HepG2 (cell line): Measurements from ENCODE around the gene PPP1R13L. TPM values are rescaled to one million over a fixed set of nuclear protein-coding genes. Genes with fewer than 3 reads are reported as not detected.
A peak's percentile ranks its signal among the peaks of the same experiment; 100 is the strongest.

Experiments used
- ADNP ChIP-seq: sonication (generic); formaldehyde crosslinking; IDR thresholded peaks from 2 replicates; pipeline ENCODE4 v1.4.0; 2020; ENCODE audit warnings: missing genetic modification reagents
- GLMP ChIP-seq: sonication (generic); formaldehyde crosslinking; IDR thresholded peaks from 2 replicates; pipeline ENCODE4 v1.9.0; 2021; ENCODE audit warnings: missing genetic modification reagents, mild to moderate bottlenecking, borderline replicate concordance
- HDAC6 ChIP-seq: fragments of 200-600 bp; sonication (generic); IDR thresholded peaks from 2 replicates; pipeline ENCODE4 v1.7.0; 2017; ENCODE audit warnings: mild to moderate bottlenecking, antibody characterized with exemption, low read length, low read depth
- KDM5B ChIP-seq: sonication (generic); formaldehyde crosslinking; IDR thresholded peaks from 2 replicates; pipeline ENCODE4 v1.4.0; 2020; ENCODE audit warnings: missing genetic modification reagents, mild to moderate bottlenecking, borderline replicate concordance
- NCOA2 ChIP-seq: sonication (generic); formaldehyde crosslinking; IDR thresholded peaks from 2 replicates; pipeline ENCODE4 v1.8.0; 2022; ENCODE audit warnings: inconsistent platforms
- RNF2 ChIP-seq: fragments of 450-650 bp; conservative IDR thresholded peaks from 2 replicates; pipeline ENCODE4 v1.6.1; 2016; ENCODE audit warnings: low read depth
- SKI ChIP-seq: fragments of 450-650 bp; IDR thresholded peaks from one replicate; pipeline ENCODE4 v1.6.1; 2018; ENCODE audit warnings: mild to moderate bottlenecking; ENCODE audit not compliant: partially characterized antibody
- SRF ChIP-seq: IDR thresholded peaks from 2 replicates; pipeline ENCODE4 v1.6.1; 2011; ENCODE audit warnings: mild to moderate bottlenecking, low read depth, low read length, moderate library complexity
- TOPORS ChIP-seq: sonication (generic); formaldehyde crosslinking; IDR thresholded peaks from 2 replicates; pipeline ENCODE4 v1.8.0; 2023; ENCODE audit warnings: mild to moderate bottlenecking, missing genetic modification reagents
- ZBTB38 ChIP-seq: sonication (generic); formaldehyde crosslinking; IDR thresholded peaks from 2 replicates; pipeline ENCODE4 v1.5.1; 2020; ENCODE audit warnings: mild to moderate bottlenecking, missing genetic modification reagents
- ZMYM3 ChIP-seq: sonication (generic); formaldehyde crosslinking; IDR thresholded peaks from 2 replicates; pipeline ENCODE4 v1.5.1; 2020; ENCODE audit warnings: mild to moderate bottlenecking, missing genetic modification reagents
- ZNF280B ChIP-seq: sonication (generic); formaldehyde crosslinking; IDR thresholded peaks from 2 replicates; pipeline ENCODE4 v1.5.0; 2020; ENCODE audit warnings: missing genetic modification reagents, mild to moderate bottlenecking, borderline replicate concordance
- ZNF343 ChIP-seq: sonication (generic); formaldehyde crosslinking; IDR thresholded peaks from 2 replicates; pipeline ENCODE4 v1.4.0; 2020; ENCODE audit warnings: mild to moderate bottlenecking, missing genetic modification reagents
- ZNF646 ChIP-seq: sonication (generic); formaldehyde crosslinking; IDR thresholded peaks from 2 replicates; pipeline ENCODE4 v1.9.0; 2021; ENCODE audit warnings: mild to moderate bottlenecking, missing genetic modification reagents
- ZNF687 ChIP-seq: sonication (generic); formaldehyde crosslinking; IDR thresholded peaks from 2 replicates; pipeline ENCODE4 v1.5.1; 2020; ENCODE audit warnings: mild to moderate bottlenecking, missing genetic modification reagents, moderate library complexity
- polyA plus RNA-seq, 8 experiments: library from polyadenylated mRNA; depleted of rRNA in 3 of 8; stranded (reverse) in 7 of 8; unstranded in 1 of 8; fragments of >200 nt; fragmentation: Illumina TruSeq in 4 of 8; extraction: Trizol in 4 of 8; gene quantifications; 2 replicates each; pipeline versions ENCODE4 v1.2.1 to v1.2.3, GENCODE V29; 2011 to 2016; ENCODE audit warnings: low read depth in 4 of 8, missing spikeins in 1 of 8, mixed read lengths in 1 of 8; ENCODE audit not compliant: insufficient read depth in 1 of 8
- total RNA-seq, 5 experiments: library from RNA; depleted of rRNA; stranded (reverse); fragments of >200 nt; fragmentation: Illumina TruSeq; extraction: Trizol; gene quantifications; 2 replicates each; pipeline ENCODE4 v1.2.3, GENCODE V29; 2016; ENCODE audit warnings: low read depth in 1 of 5

Gene PPP1R13L
- total and polyA plus RNA-seq, 2 of the 13 experiments (the other 11 are each of a cell fraction or from before 2014, with no cell fraction given): 1.3 to 6.6 TPM

- TF ChIP-seq ZNF280B (CRISPR knock-in tag): 0 out of 2 replicates have a peak, but pooled peaks have one; percentile 1
- TF ChIP-seq ADNP (CRISPR knock-in tag): no peak
- TF ChIP-seq HDAC6: no peak
- peak; percentile 70; the same call in 1 of the 2 replicates for TF ChIP-seq RNF2
- TF ChIP-seq ZNF687 (CRISPR knock-in tag): peak; percentile 83
- TF ChIP-seq NCOA2 (CRISPR knock-in tag): no peak
- TF ChIP-seq ZBTB38 (CRISPR knock-in tag): peak; percentile 34; the same call in 1 of the 2 replicates
- TF ChIP-seq ZMYM3 (CRISPR knock-in tag): peak; percentile 31; the same call in 1 of the 2 replicates
- TF ChIP-seq ZNF646: no peak
- TF ChIP-seq SRF: no peak
- TF ChIP-seq SKI: peak; percentile 85
- TF ChIP-seq GLMP (CRISPR knock-in tag): no peak
- TF ChIP-seq ZNF343 (CRISPR knock-in tag): peak; percentile 76; the same call in 1 of the 2 replicates
- peak; percentile 70 for TF ChIP-seq KDM5B (CRISPR knock-in tag)
- TF ChIP-seq TOPORS (CRISPR knock-in tag): peak; percentile 48; the same call in 1 of the 2 replicates
Observed at GRCh38 chr19:45406226-45407090, 1.6 kb upstream of the PPP1R13L start, which contains the start of gene POLR1G (continued).
